ENCODE measurements around the gene PKDCC.

GRCh38 chr2:42060718-42061619 is 13.1 kb downstream of the PKDCC start:
- TF ChIP-seq POLR2A (IDR thresholded peaks at IDR 0.05) (no peak), CTCF (IDR thresholded peaks at IDR 0.05) (no peak)

Measured in body of pancreas (tissue), 4 donors.